Neural cell (in vitro differentiated cells): ENCODE measurements around the gene NKRF. TPM values are rescaled to one million over a fixed set of nuclear protein-coding genes. Genes with fewer than 3 reads are reported as not detected.

Experiments used
- H2AFZ ChIP-seq: fragments of 200-600, 300-800 bp; sonication (generic), shearing (Covaris generic); 2 replicates; pipeline ENCODE4 v1.6.0; 2014; ENCODE audit warnings: low read depth, mild to moderate bottlenecking, antibody characterized with exemption, low read length, moderate library complexity
- H3F3A ChIP-seq: fragments of 200-600 bp; shearing (Covaris generic); 2 replicates; pipeline ENCODE4 v1.6.1; 2016; ENCODE audit warnings: mild to moderate bottlenecking, moderate library complexity, mixed read lengths, antibody characterized with exemption, low read length; ENCODE audit not compliant: insufficient read depth, poor library complexity, severe bottlenecking
- H3K27ac ChIP-seq: fragments of 200-600, 300-800 bp; sonication (generic), shearing (Covaris generic); 2 replicates; pipeline ENCODE4 v1.5.1; 2014; ENCODE audit warnings: mild to moderate bottlenecking, low read length, moderate library complexity
- H3K27me3 ChIP-seq: fragments of 300-800, 200-600 bp; sonication (generic), shearing (Covaris generic); 2 replicates; pipeline ENCODE4 v1.6.0; 2014; ENCODE audit warnings: mild to moderate bottlenecking, low read depth, low read length, moderate library complexity; ENCODE audit not compliant: insufficient read depth
- H3K36me3 ChIP-seq: fragments of 300-800, 200-600 bp; sonication (generic), shearing (Covaris generic); 2 replicates; pipeline ENCODE4 v1.5.1; 2014; ENCODE audit warnings: mild to moderate bottlenecking, antibody characterized with exemption, low read length, moderate library complexity; ENCODE audit not compliant: insufficient read depth
- H3K4me2 ChIP-seq: fragments of 300-800, 200-600 bp; sonication (generic), shearing (Covaris generic); 2 replicates; pipeline ENCODE4 v1.6.0; 2014; ENCODE audit warnings: mild to moderate bottlenecking, low read length
- H3K4me3 ChIP-seq: fragments of 300-800, 200-600 bp; sonication (generic), shearing (Covaris generic); 2 replicates; pipeline ENCODE4 v1.5.1; 2014; ENCODE audit warnings: mild to moderate bottlenecking, low read length, moderate library complexity
- H3K79me2 ChIP-seq: fragments of 200-600 bp; shearing (Covaris generic); replicated peaks from 2 replicates; pipeline ENCODE4 v1.6.0; 2014; ENCODE audit warnings: mild to moderate bottlenecking, low read length, moderate library complexity; ENCODE audit not compliant: insufficient read depth
- H3K9ac ChIP-seq: fragments of 300-800, 200-600 bp; sonication (generic), shearing (Covaris generic); 2 replicates; pipeline ENCODE4 v1.6.1; 2016; ENCODE audit warnings: mild to moderate bottlenecking, low read length, mixed read lengths
- H3K9me2 ChIP-seq: fragments of 200-600 bp; shearing (Covaris generic); 2 replicates; pipeline ENCODE4 v1.6.1; 2016; ENCODE audit warnings: mild to moderate bottlenecking, low read length, mixed read lengths; ENCODE audit not compliant: insufficient read depth
- H3K9me3 ChIP-seq: fragments of 200-600, 300-800 bp; sonication (generic), shearing (Covaris generic); 2 replicates; pipeline ENCODE4 v1.6.1; 2016; ENCODE audit warnings: mild to moderate bottlenecking, mixed run types, low read length, moderate library complexity, mixed read lengths
- H4K20me1 ChIP-seq: fragments of 200-600 bp; shearing (Covaris generic); 2 replicates; pipeline ENCODE4 v1.6.1; 2016; ENCODE audit warnings: mild to moderate bottlenecking, mixed run types; ENCODE audit not compliant: insufficient read depth
- EP300 ChIP-seq: fragments of 450-650 bp; conservative IDR thresholded peaks from 2 replicates; pipeline ENCODE4 v1.6.1; 2014; ENCODE audit warnings: antibody characterized with exemption, mild to moderate bottlenecking, moderate library complexity; ENCODE audit not compliant: poor library complexity, severe bottlenecking
- EZH2 ChIP-seq: fragments of 200-600, 300-800 bp; shearing (Covaris generic), sonication (generic); IDR thresholded peaks from 2 replicates; pipeline ENCODE4 v1.6.1; 2014; ENCODE audit warnings: antibody characterized with exemption, low read length, borderline replicate concordance, mild to moderate bottlenecking; ENCODE audit not compliant: insufficient read depth, poor library complexity, severe bottlenecking
- MXI1 ChIP-seq: fragments of 450-650 bp; conservative IDR thresholded peaks from 2 replicates; pipeline ENCODE4 v1.6.1; 2014; ENCODE audit warnings: antibody characterized with exemption, mild to moderate bottlenecking; ENCODE audit not compliant: poor library complexity, severe bottlenecking
- POLR2AphosphoS5 ChIP-seq: IDR thresholded peaks from 2 replicates; pipeline ENCODE4 v1.6.1; 2012
- RAD21 ChIP-seq: fragments of 450-650 bp; conservative IDR thresholded peaks from 2 replicates; pipeline ENCODE4 v1.6.1; 2014; ENCODE audit warnings: antibody characterized with exemption, mild to moderate bottlenecking, moderate library complexity
- REST ChIP-seq: IDR thresholded peaks from 2 replicates; pipeline ENCODE4 v1.6.1; 2012; ENCODE audit warnings: borderline replicate concordance
- SMC3 ChIP-seq: fragments of 450-650 bp; conservative IDR thresholded peaks from 2 replicates; pipeline ENCODE4 v1.6.1; 2014; ENCODE audit warnings: antibody characterized with exemption, mild to moderate bottlenecking, moderate library complexity; ENCODE audit not compliant: poor library complexity
- TAF1 ChIP-seq: IDR thresholded peaks from 2 replicates; pipeline ENCODE4 v1.6.1; 2012; ENCODE audit warnings: low read depth
- polyA plus RNA-seq: library from polyadenylated mRNA; depleted of rRNA; stranded (reverse); fragments of >200 nt; gene quantifications from 2 replicates; pipeline ENCODE4 v1.2.3, GENCODE V29; 2014
- TF ChIP-seq, protein P1 (sequence below): fragments of 450-650 bp; IDR thresholded peaks from 2 replicates; pipeline ENCODE4 v1.5.1; 2014; ENCODE audit warnings: antibody characterized with exemption, mild to moderate bottlenecking, moderate library complexity; ENCODE audit not compliant: poor library complexity, severe bottlenecking

The NKRF gene
- polyA plus RNA-seq, 1 donor from 2014 or later, result 27.0 TPM

DNA sequence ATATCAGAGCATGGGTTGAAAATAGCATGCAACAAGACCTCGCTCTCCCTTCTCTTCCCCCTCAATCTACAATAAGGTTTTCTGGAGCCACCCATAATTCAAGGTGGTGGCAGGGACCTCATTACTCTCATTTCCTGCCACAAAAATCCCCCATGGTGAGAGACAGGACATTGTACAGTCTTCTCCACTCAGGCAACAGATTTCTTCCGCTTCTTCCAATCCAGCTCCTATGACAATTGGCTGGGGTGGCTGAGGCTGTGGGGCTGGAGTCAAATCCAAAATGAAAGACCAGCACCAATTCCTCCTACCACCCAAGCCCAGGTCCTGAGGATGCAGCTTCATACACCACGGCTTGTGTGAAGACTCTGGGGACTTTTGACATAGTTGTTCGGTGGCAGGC, 40.3 kb upstream of the NKRF start:
- H3K79me2 ChIP-seq, result no peaks in the 10 kb centered on the region
- no peaks in the 10 kb centered on the region for H3K9me2 ChIP-seq
- H3K27me3 ChIP-seq, result no peaks in the 10 kb centered on the region
- no peak overlapping the region for H3K4me3 ChIP-seq
- no peaks in the 10 kb centered on the region for H3K36me3 ChIP-seq
- H4K20me1 ChIP-seq, result no peaks in the 10 kb centered on the region
- no peak overlapping the region for H2AFZ ChIP-seq
- no peaks in the 10 kb centered on the region for H3F3A ChIP-seq
- no peaks in the 10 kb centered on the region for H3K9me3 ChIP-seq
- H3K4me2 ChIP-seq, result no peak overlapping the region
- TF ChIP-seq POLR2AphosphoS5 (no peak), MXI1 (no peak), RAD21 (no peak), TAF1 (no peak), REST (no peak), SMC3 (no peak), EZH2 (no peak), EP300 (no peak)
- no peak overlapping the region for H3K9ac ChIP-seq
- H3K27ac ChIP-seq, result no peak overlapping the region

- no peaks in the 10 kb centered on the region for H4K20me1 ChIP-seq
- no peak overlapping the region for H2AFZ ChIP-seq
- no peaks in the 10 kb centered on the region for H3F3A ChIP-seq
- no peak overlapping the region for H3K4me3 ChIP-seq
- H3K27me3 ChIP-seq, result no peaks in the 10 kb centered on the region
- H3K9ac ChIP-seq, result no peak overlapping the region
- no peaks in the 10 kb centered on the region for H3K36me3 ChIP-seq
- TF ChIP-seq POLR2AphosphoS5, result no peak
- TF ChIP-seq SMC3, result no peak
- TF ChIP-seq RAD21, result no peak
- no peak for TF ChIP-seq EZH2
- TF ChIP-seq MXI1, result no peak
- TF ChIP-seq REST, result no peak
- TF ChIP-seq EP300, result no peak
- TF ChIP-seq, protein P1, sequence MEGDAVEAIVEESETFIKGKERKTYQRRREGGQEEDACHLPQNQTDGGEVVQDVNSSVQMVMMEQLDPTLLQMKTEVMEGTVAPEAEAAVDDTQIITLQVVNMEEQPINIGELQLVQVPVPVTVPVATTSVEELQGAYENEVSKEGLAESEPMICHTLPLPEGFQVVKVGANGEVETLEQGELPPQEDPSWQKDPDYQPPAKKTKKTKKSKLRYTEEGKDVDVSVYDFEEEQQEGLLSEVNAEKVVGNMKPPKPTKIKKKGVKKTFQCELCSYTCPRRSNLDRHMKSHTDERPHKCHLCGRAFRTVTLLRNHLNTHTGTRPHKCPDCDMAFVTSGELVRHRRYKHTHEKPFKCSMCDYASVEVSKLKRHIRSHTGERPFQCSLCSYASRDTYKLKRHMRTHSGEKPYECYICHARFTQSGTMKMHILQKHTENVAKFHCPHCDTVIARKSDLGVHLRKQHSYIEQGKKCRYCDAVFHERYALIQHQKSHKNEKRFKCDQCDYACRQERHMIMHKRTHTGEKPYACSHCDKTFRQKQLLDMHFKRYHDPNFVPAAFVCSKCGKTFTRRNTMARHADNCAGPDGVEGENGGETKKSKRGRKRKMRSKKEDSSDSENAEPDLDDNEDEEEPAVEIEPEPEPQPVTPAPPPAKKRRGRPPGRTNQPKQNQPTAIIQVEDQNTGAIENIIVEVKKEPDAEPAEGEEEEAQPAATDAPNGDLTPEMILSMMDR, result no peak
- TF ChIP-seq TAF1, result no peak
- no peaks in the 10 kb centered on the region for H3K9me2 ChIP-seq
- H3K9me3 ChIP-seq, result no peaks in the 10 kb centered on the region
- H3K4me2 ChIP-seq, result no peak overlapping the region
- no peaks in the 10 kb centered on the region for H3K79me2 ChIP-seq
- no peak overlapping the region for H3K27ac ChIP-seq
Measured at GRCh38 chrX:119643696-119644095, 37.5 kb upstream of the NKRF start.
